OCI-LY7 (cell line): ENCODE measurements around the gene ANKRD40.

Source experiments
- EZH2phosphoT487 ChIP-seq: fragments of 200-600 bp; sonication (generic); IDR thresholded peaks from 2 replicates; pipeline ENCODE4 v1.6.1; 2018; ENCODE audit warnings: low read depth, borderline replicate concordance, mild to moderate bottlenecking, mixed run types, antibody characterized with exemption, low read length, moderate library complexity, mixed read lengths
- TF ChIP-seq, protein P1 (sequence below): fragments of 200-600 bp; sonication (generic); conservative IDR thresholded peaks from 2 replicates; pipeline ENCODE4 v1.5.1; 2014; ENCODE audit warnings: mild to moderate bottlenecking, antibody characterized with exemption, low read length, moderate library complexity, mixed read lengths

- TF ChIP-seq, protein P1, sequence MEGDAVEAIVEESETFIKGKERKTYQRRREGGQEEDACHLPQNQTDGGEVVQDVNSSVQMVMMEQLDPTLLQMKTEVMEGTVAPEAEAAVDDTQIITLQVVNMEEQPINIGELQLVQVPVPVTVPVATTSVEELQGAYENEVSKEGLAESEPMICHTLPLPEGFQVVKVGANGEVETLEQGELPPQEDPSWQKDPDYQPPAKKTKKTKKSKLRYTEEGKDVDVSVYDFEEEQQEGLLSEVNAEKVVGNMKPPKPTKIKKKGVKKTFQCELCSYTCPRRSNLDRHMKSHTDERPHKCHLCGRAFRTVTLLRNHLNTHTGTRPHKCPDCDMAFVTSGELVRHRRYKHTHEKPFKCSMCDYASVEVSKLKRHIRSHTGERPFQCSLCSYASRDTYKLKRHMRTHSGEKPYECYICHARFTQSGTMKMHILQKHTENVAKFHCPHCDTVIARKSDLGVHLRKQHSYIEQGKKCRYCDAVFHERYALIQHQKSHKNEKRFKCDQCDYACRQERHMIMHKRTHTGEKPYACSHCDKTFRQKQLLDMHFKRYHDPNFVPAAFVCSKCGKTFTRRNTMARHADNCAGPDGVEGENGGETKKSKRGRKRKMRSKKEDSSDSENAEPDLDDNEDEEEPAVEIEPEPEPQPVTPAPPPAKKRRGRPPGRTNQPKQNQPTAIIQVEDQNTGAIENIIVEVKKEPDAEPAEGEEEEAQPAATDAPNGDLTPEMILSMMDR: no peak
- no peak for TF ChIP-seq EZH2phosphoT487
Measured at GRCh38 chr17:50682938-50683337, 24.8 kb downstream of the ANKRD40 start.
